ENCODE results near the gene OR2T5. TPM values are rescaled to one million over a fixed set of nuclear protein-coding genes. Genes with fewer than 3 reads are reported as not detected.
"Not testable (repeated sequence)": the region's sequence is repeated elsewhere in the genome, so short reads cannot be mapped to it uniquely, and the experiment has no call there.

The OR2T5 gene
- total RNA-seq, 1 experiment from 2014 or later, result not detected

DNA sequence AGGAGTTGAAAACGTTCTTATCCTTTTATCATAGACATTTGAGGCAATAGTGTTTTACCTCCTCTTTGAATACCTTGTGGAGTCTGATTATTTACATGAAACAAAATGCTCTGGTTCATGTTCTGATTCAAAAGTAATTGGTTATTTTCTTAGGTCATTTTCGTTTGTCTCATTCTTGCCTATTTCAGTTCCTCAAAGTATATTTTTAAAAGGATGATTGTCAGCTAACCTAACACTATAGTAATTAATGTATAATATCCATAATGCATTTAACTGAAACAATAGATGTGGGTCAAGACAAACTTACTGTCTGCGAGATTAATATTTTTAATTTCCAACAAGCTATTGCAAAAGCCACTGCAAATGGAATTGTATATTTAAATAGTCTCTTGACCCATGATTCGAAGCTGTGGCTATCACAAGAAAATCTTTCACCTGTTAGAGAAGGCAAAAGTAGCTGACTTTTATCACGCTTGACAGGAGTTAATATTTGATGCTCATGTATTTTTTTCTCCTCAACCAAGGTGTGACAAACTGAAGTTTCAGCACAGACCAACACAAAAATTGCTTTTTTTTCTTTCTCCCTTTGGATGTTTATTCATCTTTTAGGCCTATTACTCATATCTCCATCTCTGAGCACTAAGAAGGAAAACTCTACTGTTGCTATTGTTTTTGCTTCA is 37.8 kb upstream of the OR2T5 start:
- H3K9me2 ChIP-seq (ENCODE audit: insufficient read depth); H3K9me3 ChIP-seq (ENCODE audit: control insufficient read depth in 1 of 2, insufficient read depth in 1 of 2, low read depth in 1 of 2, low read length in 2 of 2); H3K36me3 ChIP-seq (ENCODE audit: control insufficient read depth in 1 of 2, insufficient read depth in 2 of 2, low read length in 2 of 2); H3K4me2 ChIP-seq (ENCODE audit: low read length); BruUV-seq (replicated peaks); DNase-seq (ENCODE audit: low read depth, low spot score); ATAC-seq; H3K27me3 ChIP-seq (ENCODE audit: insufficient read depth, low read length); H2AFZ ChIP-seq (ENCODE audit: low read depth, low read length, poor library complexity, severe bottlenecking); intact Hi-C loops (cut with micrococcal nuclease); H4K20me1 ChIP-seq (ENCODE audit: insufficient read depth); H3K27ac ChIP-seq (ENCODE audit: low read depth, low read length); H3K4me3 ChIP-seq (replicated peaks in 1 of 2; ENCODE audit: low read depth in 1 of 2, low read length in 2 of 2); RAD21 ChIA-PET (ENCODE audit: low non-redundant PET in 1 of 2, low total read pairs in 2 of 2, uncharacterized antibody in 2 of 2, unreplicated experiment in 2 of 2); H3K79me2 ChIP-seq (ENCODE audit: insufficient read depth, low read length); POLR2A ChIA-PET; H3K9ac ChIP-seq (ENCODE audit: low read length); CTCF ChIA-PET; H3K4me1 ChIP-seq (ENCODE audit: control insufficient read depth in 1 of 2, insufficient read depth in 2 of 2, low read length in 2 of 2): not testable (repeated sequence)

DNA sequence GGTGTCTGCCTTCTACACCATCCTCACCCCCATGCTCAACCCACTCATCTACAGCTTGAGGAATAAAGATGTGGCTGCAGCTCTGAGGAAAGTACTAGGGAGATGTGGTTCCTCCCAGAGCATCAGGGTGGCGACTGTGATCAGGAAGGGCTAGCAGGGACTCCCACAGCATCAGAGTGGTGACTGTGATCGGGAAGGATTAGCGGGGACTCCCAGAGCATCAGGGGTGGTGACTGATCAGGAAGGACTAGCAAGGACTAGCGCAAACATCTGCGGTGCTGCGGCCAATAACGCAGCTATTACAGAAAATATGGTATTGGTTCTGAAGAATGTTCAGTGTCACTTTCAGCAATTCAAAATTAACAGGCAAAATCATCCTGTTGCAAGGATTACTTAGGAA is 34.8 kb upstream of the OR2T5 start:
- H3K79me2 ChIP-seq (ENCODE audit: insufficient read depth, low read length); H3K4me1 ChIP-seq (ENCODE audit: control insufficient read depth in 1 of 2, insufficient read depth in 2 of 2, low read length in 2 of 2); DNase-seq (ENCODE audit: low read depth, low spot score); H3K9ac ChIP-seq (ENCODE audit: low read length); H3K9me3 ChIP-seq (ENCODE audit: control insufficient read depth in 1 of 2, insufficient read depth in 1 of 2, low read depth in 1 of 2, low read length in 2 of 2); H3K36me3 ChIP-seq (ENCODE audit: control insufficient read depth in 1 of 2, insufficient read depth in 2 of 2, low read length in 2 of 2); BruUV-seq (replicated peaks); H3K27ac ChIP-seq (ENCODE audit: low read depth, low read length); H4K20me1 ChIP-seq (ENCODE audit: insufficient read depth); H3K27me3 ChIP-seq (ENCODE audit: insufficient read depth, low read length); H3K9me2 ChIP-seq (ENCODE audit: insufficient read depth); POLR2A ChIA-PET; CTCF ChIA-PET; ATAC-seq; H2AFZ ChIP-seq (ENCODE audit: low read depth, low read length, poor library complexity, severe bottlenecking); H3K4me3 ChIP-seq (replicated peaks in 1 of 2; ENCODE audit: low read depth in 1 of 2, low read length in 2 of 2); intact Hi-C loops (cut with micrococcal nuclease); RAD21 ChIA-PET (ENCODE audit: low non-redundant PET in 1 of 2, low total read pairs in 2 of 2, uncharacterized antibody in 2 of 2, unreplicated experiment in 2 of 2); H3K4me2 ChIP-seq (ENCODE audit: low read length): not testable (repeated sequence)

GRCh38 chr1:248455045-248455444 is 33.3 kb upstream of the OR2T5 start:
- H3K9me3 ChIP-seq (ENCODE audit: control insufficient read depth in 1 of 2, insufficient read depth in 1 of 2, low read depth in 1 of 2, low read length in 2 of 2); H3K27ac ChIP-seq (ENCODE audit: low read depth, low read length); H3K79me2 ChIP-seq (ENCODE audit: insufficient read depth, low read length); ATAC-seq; H3K9me2 ChIP-seq (ENCODE audit: insufficient read depth); H3K4me3 ChIP-seq (replicated peaks in 1 of 2; ENCODE audit: low read depth in 1 of 2, low read length in 2 of 2); H4K20me1 ChIP-seq (ENCODE audit: insufficient read depth); POLR2A ChIA-PET; H3K9ac ChIP-seq (ENCODE audit: low read length); H2AFZ ChIP-seq (ENCODE audit: low read depth, low read length, poor library complexity, severe bottlenecking); H3K4me1 ChIP-seq (ENCODE audit: control insufficient read depth in 1 of 2, insufficient read depth in 2 of 2, low read length in 2 of 2); H3K36me3 ChIP-seq (ENCODE audit: control insufficient read depth in 1 of 2, insufficient read depth in 2 of 2, low read length in 2 of 2); RAD21 ChIA-PET (ENCODE audit: low non-redundant PET in 1 of 2, low total read pairs in 2 of 2, uncharacterized antibody in 2 of 2, unreplicated experiment in 2 of 2); BruUV-seq (replicated peaks); CTCF ChIA-PET; DNase-seq (ENCODE audit: low read depth, low spot score); H3K4me2 ChIP-seq (ENCODE audit: low read length); H3K27me3 ChIP-seq (ENCODE audit: insufficient read depth, low read length): not testable (repeated sequence)
- intact Hi-C loops (cut with micrococcal nuclease), result loop anchor here (5.0 kb wide), 1 partner anchor 177 kb away; no protein-coding TSS in a partner anchor

- intact Hi-C loops (cut with micrococcal nuclease), result loop anchor here (5.0 kb wide), 1 partner anchor 176 kb away; no protein-coding TSS in a partner anchor
- RAD21 ChIA-PET (ENCODE audit: low non-redundant PET in 1 of 2, low total read pairs in 2 of 2, uncharacterized antibody in 2 of 2, unreplicated experiment in 2 of 2); DNase-seq (ENCODE audit: low read depth, low spot score); H3K27me3 ChIP-seq (ENCODE audit: insufficient read depth, low read length); H3K36me3 ChIP-seq (ENCODE audit: control insufficient read depth in 1 of 2, insufficient read depth in 2 of 2, low read length in 2 of 2); CTCF ChIA-PET; BruUV-seq (replicated peaks); ATAC-seq; H3K4me3 ChIP-seq (replicated peaks in 1 of 2; ENCODE audit: low read depth in 1 of 2, low read length in 2 of 2); H3K79me2 ChIP-seq (ENCODE audit: insufficient read depth, low read length); POLR2A ChIA-PET; H3K4me2 ChIP-seq (ENCODE audit: low read length); H3K9me3 ChIP-seq (ENCODE audit: control insufficient read depth in 1 of 2, insufficient read depth in 1 of 2, low read depth in 1 of 2, low read length in 2 of 2); H2AFZ ChIP-seq (ENCODE audit: low read depth, low read length, poor library complexity, severe bottlenecking); H4K20me1 ChIP-seq (ENCODE audit: insufficient read depth); H3K9me2 ChIP-seq (ENCODE audit: insufficient read depth); H3K9ac ChIP-seq (ENCODE audit: low read length); H3K27ac ChIP-seq (ENCODE audit: low read depth, low read length); H3K4me1 ChIP-seq (ENCODE audit: control insufficient read depth in 1 of 2, insufficient read depth in 2 of 2, low read length in 2 of 2): not testable (repeated sequence)
Measured at GRCh38 chr1:248456635-248457034, 31.8 kb upstream of the OR2T5 start.

All from HCT116 (cell line).